ENCODE data around the gene EEF1A2.

GRCh38 chr20:63454731-63455567 lies 43.9 kb downstream of the EEF1A2 start:
- TF ChIP-seq CTCF (IDR thresholded peaks at IDR 0.05) (no peak), EP300 (IDR thresholded peaks at IDR 0.05) (no peak)

All from tibial nerve (tissue), 4 donors.